Activated CD8-positive, alpha-beta T cell treated with anti-CD3 and anti-CD28 coated beads for 36 hours (primary cell): ENCODE data around the gene EIF2S2. TPM values are rescaled to one million over a fixed set of nuclear protein-coding genes. Genes with fewer than 3 reads are reported as not detected.
A peak's percentile ranks its signal among the peaks of the same experiment; 100 is the strongest.

Experiments
- ATAC-seq: fragments of 200-7000 bp; cut with Tn5 transposase; one replicate; pipeline ENCODE4 v1.10.0; 2021; ENCODE audit warnings: mild to moderate bottlenecking, moderate library complexity
- CTCF ChIA-PET: fragments of 350-600 bp; sonication (Branson Sonifier 250); formaldehyde crosslinking; loops from one replicate; lab custom pipeline; 2021; ENCODE audit warnings: antibody characterized with exemption; lab: Charles Lee
- POLR2A ChIA-PET: fragments of 350-600 bp; sonication (Branson Sonifier 250); formaldehyde crosslinking; loops from one replicate; lab custom pipeline; 2021; ENCODE audit warnings: antibody characterized with exemption; lab: Charles Lee
- DNase-seq: peaks from one replicate; pipeline ENCODE4 v3.0.0-alpha.2; 2020
- H3K27ac Mint-ChIP-seq: one replicate; pipeline ENCODE4 v1.8.0; 2021; ENCODE audit warnings: mild to moderate bottlenecking, mixed read lengths
- H3K27me3 Mint-ChIP-seq: one replicate; pipeline ENCODE4 v1.8.0; 2021; ENCODE audit warnings: mixed read lengths
- H3K36me3 Mint-ChIP-seq: one replicate; pipeline ENCODE4 v1.8.0; 2021; ENCODE audit warnings: low read depth, mixed read lengths
- H3K4me1 Mint-ChIP-seq: one replicate; pipeline ENCODE4 v1.8.0; 2021; ENCODE audit warnings: low read depth, mixed read lengths
- H3K4me3 Mint-ChIP-seq: one replicate; pipeline ENCODE4 v1.8.0; 2021; ENCODE audit warnings: mild to moderate bottlenecking, moderate library complexity, mixed read lengths
- H3K9me3 Mint-ChIP-seq: one replicate; pipeline ENCODE4 v1.8.0; 2021; ENCODE audit warnings: mixed read lengths
- intact Hi-C: fragments of 100-400 bp; cut with micrococcal nuclease; formaldehyde crosslinking; loops from one replicate; pipeline ENCODE4 v1.10.0; 2022
- total RNA-seq, 2 experiments: library from RNA; stranded (reverse); gene quantifications; one replicate each; pipeline ENCODE4 v1.2.3, GENCODE V29; 2021
- TF ChIP-seq, protein P1 (sequence below): fragments of 200-600 bp; IDR thresholded peaks from one replicate; pipeline ENCODE4 v1.8.0; 2022; ENCODE audit warnings: antibody characterized with exemption, mild to moderate bottlenecking

Gene EIF2S2
- total RNA-seq, 2 experiments from 2014 or later, result 161 to 164 TPM

- ChIA-PET CTCF (interaction anchor here (1.0 to 2.0 kb wide), 4 partner anchors 12 to 194 kb away, joined by 3 to 11 read pairs (median 4); no protein-coding TSS in a partner anchor), POLR2A (interaction anchor here (0.7 to 2.8 kb wide), 5 partner anchors 12 to 297 kb away, joined by 3 to 14 read pairs (median 4); partner anchors contain the start of gene CHMP4B)
- Mint-ChIP-seq H3K4me1 (peaks cover 64% of the 10 kb centered on the region), H3K9me3 (no peaks in the 10 kb centered on the region), H3K36me3 (peaks cover 67% of the 10 kb centered on the region), H3K27ac (peak overlapping the region; percentile 84), H3K27me3 (no peaks in the 10 kb centered on the region), H3K4me3 (peak overlapping the region; percentile 98)
- no peak for DNase-seq
- ATAC-seq, result peak; percentile 17
- intact Hi-C loops, result no loop called here
- TF ChIP-seq, protein P1, sequence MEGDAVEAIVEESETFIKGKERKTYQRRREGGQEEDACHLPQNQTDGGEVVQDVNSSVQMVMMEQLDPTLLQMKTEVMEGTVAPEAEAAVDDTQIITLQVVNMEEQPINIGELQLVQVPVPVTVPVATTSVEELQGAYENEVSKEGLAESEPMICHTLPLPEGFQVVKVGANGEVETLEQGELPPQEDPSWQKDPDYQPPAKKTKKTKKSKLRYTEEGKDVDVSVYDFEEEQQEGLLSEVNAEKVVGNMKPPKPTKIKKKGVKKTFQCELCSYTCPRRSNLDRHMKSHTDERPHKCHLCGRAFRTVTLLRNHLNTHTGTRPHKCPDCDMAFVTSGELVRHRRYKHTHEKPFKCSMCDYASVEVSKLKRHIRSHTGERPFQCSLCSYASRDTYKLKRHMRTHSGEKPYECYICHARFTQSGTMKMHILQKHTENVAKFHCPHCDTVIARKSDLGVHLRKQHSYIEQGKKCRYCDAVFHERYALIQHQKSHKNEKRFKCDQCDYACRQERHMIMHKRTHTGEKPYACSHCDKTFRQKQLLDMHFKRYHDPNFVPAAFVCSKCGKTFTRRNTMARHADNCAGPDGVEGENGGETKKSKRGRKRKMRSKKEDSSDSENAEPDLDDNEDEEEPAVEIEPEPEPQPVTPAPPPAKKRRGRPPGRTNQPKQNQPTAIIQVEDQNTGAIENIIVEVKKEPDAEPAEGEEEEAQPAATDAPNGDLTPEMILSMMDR, result no peak
Observed at GRCh38 chr20:34108616-34109174, 3.3 kb downstream of the EIF2S2 start.

DNA sequence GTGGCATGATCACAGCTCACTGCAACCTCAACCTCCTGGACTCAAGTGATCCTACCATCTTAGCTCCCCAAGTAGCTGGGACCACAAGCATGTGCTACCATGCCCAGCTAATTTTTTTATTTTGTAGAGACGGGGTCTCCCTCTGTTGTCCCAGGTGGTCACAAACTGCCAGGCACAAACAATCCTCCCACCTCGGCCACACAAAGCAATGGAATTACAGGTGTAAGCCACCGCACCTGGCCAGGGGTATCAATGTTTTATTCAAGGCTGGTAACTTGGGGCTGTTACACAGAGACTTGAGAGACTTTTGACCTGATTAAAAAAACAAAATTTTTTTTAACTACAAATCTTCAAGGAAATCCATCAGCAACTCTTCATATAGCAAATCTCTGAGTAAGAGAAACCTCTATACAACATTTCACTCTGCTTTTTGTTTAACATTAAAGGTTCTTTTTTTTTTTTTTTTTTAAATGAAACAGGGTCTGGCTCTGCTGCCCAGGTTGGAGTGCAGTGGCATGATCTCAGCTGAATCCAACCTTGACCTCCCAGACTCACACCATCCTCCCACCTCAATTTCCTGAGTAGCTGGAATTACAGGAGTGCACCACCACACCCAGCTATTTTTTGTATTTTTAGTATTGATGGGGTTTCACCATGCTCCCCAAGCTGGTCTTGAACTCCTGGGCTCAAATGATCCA is 5.9 kb downstream of the EIF2S2 start:
- TF ChIP-seq, protein P1, result no peak
- Mint-ChIP-seq H3K9me3 (no peaks in the 10 kb centered on the region), H3K4me3 (no peak overlapping the region), H3K4me1 (peaks cover 78% of the 10 kb centered on the region), H3K27ac (peak overlapping the region; percentile 79), H3K36me3 (peaks cover 84% of the 10 kb centered on the region), H3K27me3 (no peaks in the 10 kb centered on the region)
- ATAC-seq (no peak), DNase-seq (no peak)
- CTCF ChIA-PET, result no interaction called here
- POLR2A ChIA-PET, result interaction anchor here (0.6 to 4.3 kb wide), 5 partner anchors 9 to 24 kb away, joined by 3 to 22 read pairs (median 4); no protein-coding TSS in a partner anchor
- intact Hi-C loops, result no loop called here

- Mint-ChIP-seq H3K27ac (peak overlapping the region; percentile 77), H3K4me1 (peaks cover 70% of the 10 kb centered on the region), H3K36me3 (peaks cover 78% of the 10 kb centered on the region), H3K4me3 (no peak overlapping the region), H3K9me3 (no peaks in the 10 kb centered on the region), H3K27me3 (no peaks in the 10 kb centered on the region)
- intact Hi-C loops, result no loop called here
- TF ChIP-seq, protein P1, result no peak
- POLR2A ChIA-PET, result interaction anchor here (1.7 to 4.3 kb wide), 3 partner anchors 9 to 13 kb away, joined by 4 to 22 read pairs (median 10); no protein-coding TSS in a partner anchor
- no peak for DNase-seq
- CTCF ChIA-PET, result interaction anchor here (1.2 kb wide), 1 partner anchor 18 kb away, joined by 3 read pairs; no protein-coding TSS in a partner anchor
- no peak for ATAC-seq
Observed at GRCh38 chr20:34104059-34104458, 8.0 kb downstream of the EIF2S2 start.

DNA sequence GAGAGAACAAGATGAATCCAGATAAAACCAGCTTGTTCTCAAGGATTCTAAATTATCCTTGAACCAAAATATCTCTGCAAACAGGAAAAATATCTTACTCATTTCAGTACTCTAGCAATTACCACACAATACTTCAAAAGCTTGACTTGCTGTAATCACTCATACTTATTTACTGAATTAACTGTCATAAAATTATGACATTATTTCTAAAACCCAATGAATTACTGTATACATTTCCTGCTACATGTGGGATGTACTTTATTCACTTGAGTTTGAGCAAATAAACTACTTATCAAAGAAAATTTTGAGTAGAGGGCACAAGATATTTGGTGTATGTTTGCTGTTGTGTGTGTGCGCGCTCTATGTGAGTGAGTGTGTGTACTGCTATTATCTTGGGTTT is 9.7 kb downstream of the EIF2S2 start:
- Mint-ChIP-seq H3K9me3 (no peaks in the 10 kb centered on the region), H3K4me3 (no peak overlapping the region), H3K27me3 (no peaks in the 10 kb centered on the region), H3K4me1 (peaks cover 53% of the 10 kb centered on the region), H3K36me3 (peaks cover 73% of the 10 kb centered on the region), H3K27ac (peak overlapping the region; percentile 48)
- TF ChIP-seq, protein P1, result no peak
- ATAC-seq, result no peak
- no peak for DNase-seq
- POLR2A ChIA-PET, result interaction anchor here (1.0 to 4.3 kb wide), 3 partner anchors 9 to 11 kb away, joined by 3 to 22 read pairs (median 6); partner anchors contain the start of gene EIF2S2
- intact Hi-C loops, result no loop called here
- CTCF ChIA-PET, result interaction anchor here (1.6 to 3.0 kb wide), 2 partner anchors 19 to 187 kb away, joined by 4 to 7 read pairs; no protein-coding TSS in a partner anchor
